ENCODE results near the gene MAP2K1.
A peak's percentile ranks its signal among the peaks of the same experiment; 100 is the strongest.

Gene MAP2K1

DNA sequence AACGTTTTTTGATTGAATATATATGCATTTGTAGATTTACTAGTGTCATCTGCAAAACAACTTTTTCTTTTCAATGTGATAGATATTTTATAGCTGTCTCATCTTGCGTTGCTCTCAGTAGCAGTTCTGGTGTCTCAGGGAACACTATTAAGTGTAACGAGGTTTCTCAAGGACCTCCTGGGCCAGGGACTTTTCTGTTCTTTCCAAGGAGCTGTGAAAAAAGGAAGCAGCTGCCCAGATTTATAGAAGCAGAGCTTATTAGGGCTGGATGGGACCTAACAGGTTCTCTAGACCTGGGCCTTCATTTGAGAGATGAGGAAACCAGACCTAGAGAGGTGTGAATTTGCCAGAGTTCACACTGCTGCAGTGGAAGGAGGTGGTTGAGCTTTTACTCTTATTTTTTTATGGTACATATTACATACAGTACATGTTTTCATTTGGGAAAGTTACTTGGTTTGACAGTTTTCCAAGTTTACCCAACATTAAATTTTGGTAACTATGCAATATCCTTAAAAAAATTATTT, 16.1 kb downstream of the MAP2K1 start:
- Mint-ChIP-seq H3K4me1 (ENCODE audit: low read depth in 2 of 2) (peaks cover 42 to 57% of the 10 kb centered on the region in 2 donors), H3K27me3 (no peaks in the 10 kb centered on the region), H3K36me3 (ENCODE audit: insufficient read depth) (peaks cover 4% of the 10 kb centered on the region), H3K27ac (peak overlapping the region in 1 of 2 donors; percentile 38), H3K9me3 (no peaks in the 10 kb centered on the region), H3K4me3 (peak overlapping the region; percentile 21 to 27)
- peak; percentile 61 for ATAC-seq (replicated peaks)
- DNase-seq = no peak

DNA sequence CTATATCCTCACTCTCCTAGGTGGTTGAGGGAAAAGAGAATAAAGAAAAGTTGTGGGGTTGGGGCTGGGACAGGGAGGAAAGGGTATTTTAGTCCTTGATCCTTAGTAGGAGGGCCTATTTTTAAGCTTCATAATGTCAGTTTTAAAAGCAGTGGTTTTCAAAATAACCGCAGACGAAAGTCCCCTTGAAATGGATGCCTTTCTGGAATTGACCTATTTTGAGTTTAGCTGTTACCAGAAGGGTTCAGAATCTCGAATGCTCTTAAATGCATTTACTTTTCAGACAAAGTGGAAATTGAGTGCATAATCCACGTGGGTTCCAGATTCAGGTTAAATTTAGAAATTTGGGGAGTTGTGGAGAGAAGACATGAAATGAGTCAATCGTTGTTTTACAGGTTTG, 16.6 kb downstream of the MAP2K1 start:
- ATAC-seq (replicated peaks) (peak; percentile 62), DNase-seq (no peak)
- H3K27ac Mint-ChIP-seq = peak overlapping the region in 1 of 2 donors; percentile 38
- no peaks in the 10 kb centered on the region for H3K27me3 Mint-ChIP-seq
- no peak overlapping the region for H3K4me3 Mint-ChIP-seq
- peaks cover 43 to 58% of the 10 kb centered on the region in 2 donors for H3K4me1 Mint-ChIP-seq (ENCODE audit: low read depth in 2 of 2)
- no peaks in the 10 kb centered on the region for H3K9me3 Mint-ChIP-seq
- H3K36me3 Mint-ChIP-seq (ENCODE audit: insufficient read depth) = peaks cover 4% of the 10 kb centered on the region

DNA sequence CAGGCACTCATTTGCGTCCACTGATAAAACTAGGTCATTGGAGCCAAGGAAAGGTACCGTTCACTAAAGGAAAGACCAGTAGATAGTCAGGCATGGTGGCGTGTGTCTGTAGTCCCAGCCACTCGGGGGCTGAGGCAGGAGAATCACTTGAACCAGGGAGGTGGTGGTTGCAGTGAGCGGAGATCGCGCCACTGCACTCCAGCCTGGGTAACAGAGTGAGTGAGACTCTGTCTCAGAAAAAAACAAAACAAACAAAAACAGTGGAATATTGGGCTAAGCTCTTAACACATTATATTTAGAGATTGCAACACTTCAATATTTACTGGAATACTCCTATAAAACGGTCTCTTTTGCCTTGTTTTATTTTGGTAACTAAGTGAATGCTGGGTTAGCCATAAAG, 17.4 kb downstream of the MAP2K1 start:
- DNase-seq (no peak), ATAC-seq (replicated peaks) (no peak)
- no peak overlapping the region for H3K27ac Mint-ChIP-seq
- no peaks in the 10 kb centered on the region for H3K27me3 Mint-ChIP-seq
- peaks cover 51 to 66% of the 10 kb centered on the region in 2 donors for H3K4me1 Mint-ChIP-seq (ENCODE audit: low read depth in 2 of 2)
- no peaks in the 10 kb centered on the region for H3K36me3 Mint-ChIP-seq (ENCODE audit: insufficient read depth)
- no peak overlapping the region for H3K4me3 Mint-ChIP-seq
- no peaks in the 10 kb centered on the region for H3K9me3 Mint-ChIP-seq

DNA sequence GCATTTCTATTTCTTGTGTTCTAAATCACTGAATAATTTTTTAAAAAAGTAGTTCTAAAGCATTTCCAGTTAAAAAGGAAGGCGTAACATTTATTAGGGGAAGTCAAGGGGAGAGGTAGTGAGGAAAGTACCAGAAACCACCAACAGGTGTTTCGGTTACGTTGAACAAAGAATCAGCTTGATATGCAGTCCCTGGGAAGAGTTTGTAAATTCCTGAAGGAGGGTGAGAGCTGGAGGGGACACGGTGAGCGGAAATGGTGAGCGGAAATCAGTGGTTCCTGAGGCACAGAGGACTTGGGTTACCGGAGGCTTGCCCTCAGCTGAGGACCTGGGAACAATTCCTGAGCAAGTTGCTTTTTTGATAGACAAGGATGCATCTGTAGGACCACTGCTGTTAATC, 17.8 kb downstream of the MAP2K1 start:
- Mint-ChIP-seq H3K4me3 (no peak overlapping the region), H3K27ac (no peak overlapping the region), H3K36me3 (ENCODE audit: insufficient read depth) (no peaks in the 10 kb centered on the region)

DNA sequence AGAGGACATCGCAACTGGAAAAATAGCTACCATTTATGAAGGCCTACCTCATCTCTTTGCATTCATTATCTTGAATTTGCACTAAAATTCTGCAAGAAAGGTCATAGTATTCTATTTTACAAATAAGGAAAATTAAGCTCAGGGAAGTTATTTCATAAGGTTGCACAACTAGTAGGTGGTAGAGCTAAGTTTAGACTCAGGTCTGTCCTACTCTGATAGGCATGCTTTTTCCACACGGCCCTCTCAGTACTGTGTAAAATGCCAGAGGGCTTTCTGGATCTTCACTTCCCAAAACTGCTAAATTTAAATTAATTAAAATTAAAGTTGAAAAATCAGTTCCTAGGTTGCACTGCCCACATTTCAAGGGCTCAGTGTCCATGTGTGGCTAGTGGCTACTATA, 18.3 kb downstream of the MAP2K1 start:
- Mint-ChIP-seq H3K27me3 (no peaks in the 10 kb centered on the region), H3K4me1 (ENCODE audit: low read depth in 2 of 2) (peaks cover 58 to 75% of the 10 kb centered on the region in 2 donors), H3K4me3 (no peak overlapping the region), H3K9me3 (no peaks in the 10 kb centered on the region), H3K36me3 (ENCODE audit: insufficient read depth) (no peaks in the 10 kb centered on the region), H3K27ac (no peak overlapping the region)
- DNase-seq = no peak
- ATAC-seq (replicated peaks) = no peak

More for the DNA sequence above, 17.8 kb downstream of the MAP2K1 start:
- no peak for ATAC-seq (replicated peaks)
- Mint-ChIP-seq H3K4me1 (ENCODE audit: low read depth in 2 of 2) (peaks cover 55 to 70% of the 10 kb centered on the region in 2 donors), H3K9me3 (no peaks in the 10 kb centered on the region), H3K27me3 (no peaks in the 10 kb centered on the region)
- DNase-seq = no peak

DNA sequence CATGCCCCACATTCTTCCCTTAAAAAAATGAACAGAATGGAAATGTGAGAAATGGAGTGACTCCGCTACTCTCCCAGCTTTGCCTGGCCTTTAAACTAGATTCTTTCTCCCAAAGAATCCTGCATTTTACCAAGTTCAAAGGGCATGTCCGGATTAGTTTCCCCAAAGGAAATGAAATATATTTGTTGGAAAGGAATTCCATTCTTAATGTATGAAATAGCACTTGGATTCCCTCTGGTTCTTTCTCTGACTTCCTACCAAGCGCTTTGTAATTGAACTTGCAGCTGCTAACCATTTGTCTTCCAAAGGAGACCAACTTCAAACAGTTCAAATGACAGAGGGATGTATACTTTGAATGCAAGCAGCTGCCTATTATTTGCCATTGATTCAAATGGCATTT, 18.9 kb downstream of the MAP2K1 start:
- no peak for DNase-seq
- Mint-ChIP-seq H3K4me1 (ENCODE audit: low read depth in 2 of 2) (peaks cover 60 to 75% of the 10 kb centered on the region in 2 donors), H3K27me3 (no peaks in the 10 kb centered on the region), H3K36me3 (ENCODE audit: insufficient read depth) (no peaks in the 10 kb centered on the region), H3K9me3 (no peaks in the 10 kb centered on the region), H3K27ac (peak overlapping the region in 1 of 2 donors; percentile 0), H3K4me3 (no peak overlapping the region)
- no peak for ATAC-seq (replicated peaks)

DNA sequence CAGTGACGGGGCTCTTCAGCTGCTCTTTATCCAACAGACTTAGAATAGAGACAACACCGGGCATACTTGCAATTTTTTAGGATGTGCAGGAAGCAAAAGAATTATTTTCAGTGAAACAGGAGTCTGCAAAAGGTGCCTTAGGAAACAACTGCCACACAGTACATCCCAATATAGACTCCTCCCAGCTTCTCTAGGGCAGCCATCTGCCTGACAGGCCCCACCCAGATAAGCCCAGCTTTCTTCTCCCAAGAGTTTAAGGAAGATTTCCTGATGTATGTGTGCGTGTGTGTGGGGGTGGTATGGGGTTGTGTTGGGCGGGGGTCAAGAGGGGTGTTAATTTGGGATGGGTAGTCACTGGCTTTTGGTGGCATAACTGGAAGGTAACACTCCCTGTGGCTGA, 21.5 kb downstream of the MAP2K1 start:
- no peaks in the 10 kb centered on the region for H3K36me3 Mint-ChIP-seq (ENCODE audit: insufficient read depth)
- H3K4me3 Mint-ChIP-seq = peak overlapping the region in 1 of 2 donors; percentile 33
- ATAC-seq (replicated peaks) = no peak

DNA sequence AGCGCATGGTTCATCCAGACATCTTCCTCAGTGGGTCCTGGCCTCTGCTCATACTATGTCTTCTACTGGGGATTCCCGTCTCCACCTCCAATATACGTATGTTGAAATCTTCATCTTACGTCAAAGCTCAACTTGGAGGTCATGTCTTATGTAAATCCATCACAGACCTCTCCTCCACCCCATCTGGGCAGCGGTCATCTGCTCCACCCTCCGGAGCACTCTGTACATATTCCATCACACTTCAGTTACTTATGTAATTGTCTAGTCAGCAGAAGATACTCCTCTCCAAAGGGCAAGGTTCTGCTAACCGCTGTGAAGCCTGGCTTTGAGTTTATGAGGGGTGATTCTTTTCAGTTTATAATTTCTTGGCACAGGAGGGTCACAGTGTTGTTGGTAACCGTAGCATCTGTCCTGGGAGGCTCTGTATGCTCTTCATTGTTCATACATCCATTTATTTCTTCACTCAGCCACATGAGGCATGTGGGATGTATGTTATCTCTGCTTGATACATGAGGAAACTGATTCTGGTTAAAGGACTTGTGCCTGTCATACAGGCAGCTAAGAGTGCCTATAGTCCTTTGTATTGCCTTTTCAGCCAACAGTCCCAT, 22.1 kb downstream of the MAP2K1 start:
- no peaks in the 10 kb centered on the region for H3K27me3 Mint-ChIP-seq
- H3K9me3 Mint-ChIP-seq = peaks cover 0 to 2% of the 10 kb centered on the region in 2 donors
- H3K36me3 Mint-ChIP-seq (ENCODE audit: insufficient read depth) = peaks cover 1% of the 10 kb centered on the region
- peak overlapping the region; percentile 39 to 62 for H3K27ac Mint-ChIP-seq
- peaks cover 59 to 75% of the 10 kb centered on the region in 2 donors for H3K4me1 Mint-ChIP-seq (ENCODE audit: low read depth in 2 of 2)
- peak overlapping the region in 1 of 2 donors; percentile 28 for H3K4me3 Mint-ChIP-seq
- DNase-seq = no peak
- no peak for ATAC-seq (replicated peaks)

More for the DNA sequence above, 21.5 kb downstream of the MAP2K1 start:
- peaks cover 57 to 70% of the 10 kb centered on the region in 2 donors for H3K4me1 Mint-ChIP-seq (ENCODE audit: low read depth in 2 of 2)
- H3K27ac Mint-ChIP-seq = peak overlapping the region; percentile 19 to 62
- no peak for DNase-seq
- no peaks in the 10 kb centered on the region for H3K9me3 Mint-ChIP-seq
- no peaks in the 10 kb centered on the region for H3K27me3 Mint-ChIP-seq

DNA sequence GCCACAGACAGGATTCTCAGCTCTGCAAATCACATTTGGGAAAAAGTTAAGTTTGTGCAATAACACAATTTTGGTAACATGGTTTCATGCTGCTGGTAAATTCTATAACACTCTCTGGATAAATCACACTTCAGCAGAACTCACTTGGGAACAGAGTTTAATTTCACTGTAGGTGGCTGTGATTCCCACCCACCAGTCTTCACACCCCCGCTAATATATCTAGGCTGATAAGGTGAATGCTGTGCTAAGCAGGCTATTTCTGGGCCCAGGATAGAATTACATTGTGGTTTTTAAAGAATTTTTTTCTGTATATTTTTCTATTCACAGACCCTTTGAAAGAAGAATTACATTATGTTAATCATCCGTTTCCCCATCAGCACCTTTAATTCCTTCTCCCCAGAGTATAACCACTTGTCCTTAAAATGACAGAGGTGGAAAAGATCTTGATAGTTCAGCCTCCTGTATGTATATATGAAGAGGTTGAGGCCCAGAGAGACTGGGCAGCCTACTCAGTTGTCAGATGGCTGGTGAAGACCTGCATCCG, 22.9 kb downstream of the MAP2K1 start:
- DNase-seq = no peak
- Mint-ChIP-seq H3K27me3 (no peaks in the 10 kb centered on the region), H3K27ac (peak overlapping the region; percentile 39 to 52), H3K4me3 (peak overlapping the region; percentile 51 to 75), H3K4me1 (ENCODE audit: low read depth in 2 of 2) (peaks cover 58 to 75% of the 10 kb centered on the region in 2 donors), H3K36me3 (ENCODE audit: insufficient read depth) (peaks cover 5% of the 10 kb centered on the region), H3K9me3 (peaks cover 2 to 8% of the 10 kb centered on the region in 2 donors)
- no peak for ATAC-seq (replicated peaks)

DNA sequence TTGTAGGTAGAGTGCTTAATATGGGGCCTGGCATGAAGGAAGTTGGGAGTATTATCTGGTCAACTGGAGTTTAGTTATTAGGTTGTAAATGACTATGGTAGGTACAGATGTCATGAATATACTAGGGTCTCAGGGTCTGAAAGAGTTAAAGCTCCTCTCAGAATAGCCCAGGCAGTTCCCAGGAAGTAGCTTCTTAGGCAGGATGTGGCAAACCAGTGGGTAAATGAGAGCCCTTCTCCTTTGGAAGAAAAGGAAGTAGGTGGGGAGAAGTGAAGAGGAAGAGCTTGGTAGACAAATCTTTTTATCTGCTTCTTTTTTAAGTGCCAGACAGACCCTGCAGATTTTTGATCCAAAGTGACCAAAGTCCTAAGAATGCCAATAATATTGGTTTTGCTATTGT, 24.5 kb downstream of the MAP2K1 start:
- no peak for ATAC-seq (replicated peaks)
- H3K27ac Mint-ChIP-seq = peak overlapping the region; percentile 52 to 84
- peak overlapping the region; percentile 51 to 75 for H3K4me3 Mint-ChIP-seq
- no peaks in the 10 kb centered on the region for H3K27me3 Mint-ChIP-seq
- peaks cover 5% of the 10 kb centered on the region for H3K36me3 Mint-ChIP-seq (ENCODE audit: insufficient read depth)
- no peak for DNase-seq
- H3K4me1 Mint-ChIP-seq (ENCODE audit: low read depth in 2 of 2) = peaks cover 65 to 82% of the 10 kb centered on the region in 2 donors
- H3K9me3 Mint-ChIP-seq = peaks cover 2 to 8% of the 10 kb centered on the region in 2 donors

DNA sequence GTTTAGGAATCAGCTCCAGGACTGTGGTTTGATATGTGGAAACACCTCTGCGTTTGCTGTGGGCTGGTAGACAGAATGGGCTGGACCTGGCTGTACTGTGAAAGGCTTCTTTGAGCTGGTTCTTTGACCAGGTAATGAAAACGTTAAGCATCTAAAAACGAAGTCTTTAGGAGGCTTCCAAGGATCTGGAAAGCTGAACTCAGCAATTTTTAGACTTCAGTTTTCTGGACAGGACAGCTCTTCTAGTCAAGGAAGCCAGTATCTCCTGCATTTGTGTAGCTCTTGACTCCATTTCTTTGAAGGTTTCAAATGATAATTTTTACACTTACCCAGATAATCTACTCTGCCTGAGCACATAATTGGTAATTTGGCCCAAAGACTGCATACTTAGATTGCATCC, 25.5 kb downstream of the MAP2K1 start:
- H3K27ac Mint-ChIP-seq = peak overlapping the region in 1 of 2 donors; percentile 44
- no peaks in the 10 kb centered on the region for H3K27me3 Mint-ChIP-seq
- DNase-seq (no peak), ATAC-seq (replicated peaks) (no peak)
- H3K4me3 Mint-ChIP-seq = no peak overlapping the region
- peaks cover 2 to 8% of the 10 kb centered on the region in 2 donors for H3K9me3 Mint-ChIP-seq
- peaks cover 70 to 85% of the 10 kb centered on the region in 2 donors for H3K4me1 Mint-ChIP-seq (ENCODE audit: low read depth in 2 of 2)
- H3K36me3 Mint-ChIP-seq (ENCODE audit: insufficient read depth) = peaks cover 5% of the 10 kb centered on the region

DNA sequence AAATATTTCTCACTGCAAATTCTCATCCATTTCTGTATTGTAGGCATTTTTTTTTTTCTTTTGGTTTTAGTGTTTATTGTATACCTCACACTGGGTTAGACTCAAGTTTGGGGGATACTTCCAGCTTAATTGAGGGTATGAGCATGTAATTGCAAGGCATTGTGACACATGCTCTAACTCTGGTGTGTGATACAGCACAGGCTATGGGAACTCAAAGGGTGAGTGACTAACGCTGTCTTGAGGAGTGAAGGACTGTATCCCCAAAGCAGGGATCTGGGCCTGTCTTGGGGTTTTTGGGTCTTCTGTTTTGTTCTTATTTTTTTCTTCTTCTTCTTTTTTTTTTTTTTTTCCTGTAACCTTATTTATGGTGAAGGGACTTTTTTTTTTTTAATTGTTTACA, 26.9 kb downstream of the MAP2K1 start:
- DNase-seq (no peak), ATAC-seq (replicated peaks) (no peak)
- Mint-ChIP-seq H3K27me3 (no peaks in the 10 kb centered on the region), H3K4me3 (no peak overlapping the region), H3K36me3 (ENCODE audit: insufficient read depth) (peaks cover 5% of the 10 kb centered on the region), H3K27ac (peak overlapping the region in 1 of 2 donors; percentile 51), H3K9me3 (peaks cover 2 to 8% of the 10 kb centered on the region in 2 donors), H3K4me1 (ENCODE audit: low read depth in 2 of 2) (peaks cover 65 to 75% of the 10 kb centered on the region in 2 donors)

DNA sequence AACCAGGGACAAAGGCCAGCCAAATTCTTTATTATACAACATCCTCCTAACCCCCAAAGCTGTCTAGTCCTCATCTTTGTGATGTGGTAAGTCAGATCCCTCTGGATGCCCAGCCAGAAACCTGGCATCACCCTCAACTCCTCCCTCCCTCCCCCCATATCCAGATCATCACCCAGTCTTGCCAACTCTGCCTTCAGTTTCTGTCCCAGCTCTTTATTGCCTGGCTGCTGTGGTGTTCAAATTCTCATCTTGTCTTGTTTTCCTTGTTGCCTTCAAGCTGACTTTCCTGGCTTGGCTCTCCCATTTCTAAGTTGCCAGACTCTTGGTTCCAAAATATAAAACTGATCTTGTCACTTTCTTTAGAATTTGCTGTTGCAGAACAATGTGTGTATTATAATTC, 28.6 kb downstream of the MAP2K1 start:
- ATAC-seq (replicated peaks) = no peak
- DNase-seq = no peak
- H3K27me3 Mint-ChIP-seq = no peaks in the 10 kb centered on the region
- H3K4me1 Mint-ChIP-seq (ENCODE audit: low read depth in 2 of 2) = peaks cover 50 to 58% of the 10 kb centered on the region in 2 donors
- peak overlapping the region in 1 of 2 donors; percentile 52 for H3K4me3 Mint-ChIP-seq
- H3K27ac Mint-ChIP-seq = peak overlapping the region; percentile 14 to 41
- peaks cover 10% of the 10 kb centered on the region for H3K36me3 Mint-ChIP-seq (ENCODE audit: insufficient read depth)
- peaks cover 2 to 8% of the 10 kb centered on the region in 2 donors for H3K9me3 Mint-ChIP-seq

DNA sequence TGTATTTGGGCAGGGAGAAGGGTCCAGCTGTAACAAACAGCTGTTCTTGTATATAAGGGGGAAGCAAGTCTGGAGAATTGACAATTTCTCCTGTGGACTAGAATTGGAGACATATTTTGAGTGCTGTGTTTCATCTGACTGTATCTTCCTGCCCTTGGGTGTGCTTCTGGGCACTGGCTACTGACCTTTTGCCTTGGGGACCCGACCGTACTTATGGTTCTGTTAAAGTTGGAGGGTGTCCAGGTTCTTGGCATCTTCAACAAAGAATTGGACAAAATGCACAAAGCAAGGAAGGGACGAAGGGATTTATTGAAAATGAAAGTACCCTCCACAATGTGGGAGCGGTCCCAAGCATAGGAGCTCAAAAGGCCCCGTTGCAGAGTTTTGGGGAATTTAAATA, 31.0 kb downstream of the MAP2K1 start:
- no peak for DNase-seq
- ATAC-seq (replicated peaks) = no peak
- Mint-ChIP-seq H3K4me3 (no peak overlapping the region), H3K4me1 (ENCODE audit: low read depth in 2 of 2) (peaks cover 43 to 45% of the 10 kb centered on the region in 2 donors), H3K36me3 (ENCODE audit: insufficient read depth) (peaks cover 13% of the 10 kb centered on the region), H3K27ac (peak overlapping the region in 1 of 2 donors; percentile 80), H3K27me3 (no peaks in the 10 kb centered on the region), H3K9me3 (peaks cover 2 to 8% of the 10 kb centered on the region in 2 donors)

All from effector memory CD8-positive, alpha-beta T cell (primary cell).